Hematopoietic multipotent progenitor cell treated with erythropoietin and hydrocortisone succinate and interleukin-3 and kit ligand, for 15 days (in vitro differentiated cells): ENCODE measurements around the gene RAMP2.
"Not testable (repeated sequence)": the region's sequence is repeated elsewhere in the genome, so short reads cannot be mapped to it uniquely, and the experiment has no call there.

Experiments used
- DNase-seq: peaks from one replicate; pipeline ENCODE4 v3.0.0-alpha.2; 2015; ENCODE audit warnings: low spot score

The RAMP2 gene

DNA sequence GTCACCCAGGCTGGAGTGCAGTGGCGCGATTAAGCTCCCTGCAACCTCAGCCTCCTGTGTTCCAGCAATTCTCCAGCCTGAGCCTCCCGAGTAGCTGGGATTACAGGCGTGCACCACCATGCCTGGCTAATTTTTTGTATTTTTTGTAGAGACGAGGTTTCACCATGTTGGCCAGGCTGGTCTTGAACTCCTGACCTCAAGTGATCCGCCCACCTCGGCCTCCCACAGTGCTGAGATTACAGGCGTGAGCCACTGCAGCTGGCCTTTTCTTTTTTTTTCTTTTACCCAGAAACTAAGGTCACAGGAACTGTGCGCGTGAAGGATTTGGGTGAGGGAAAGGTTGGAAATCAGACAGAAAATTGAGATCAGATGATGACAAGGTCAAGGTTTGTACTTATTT, 8.9 kb downstream of the RAMP2 start:
- not testable (repeated sequence) for DNase-seq

DNA sequence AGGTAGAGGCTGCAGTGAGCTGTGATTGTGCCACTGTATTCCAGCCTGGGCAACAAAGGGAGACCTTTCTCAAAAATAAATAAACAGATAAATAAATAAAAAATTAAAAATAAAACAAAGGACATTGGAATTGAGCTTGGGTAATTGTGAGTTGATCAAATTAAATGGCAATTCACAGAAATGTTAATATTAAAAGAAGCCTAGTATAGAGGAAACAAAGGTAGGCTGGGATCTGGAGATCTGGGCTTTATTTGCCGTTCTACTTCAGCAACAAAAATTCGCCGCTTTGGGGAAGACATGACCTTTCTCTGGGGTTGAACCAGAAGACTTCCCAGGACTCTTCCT, 11.9 kb downstream of the RAMP2 start:
- DNase-seq: no peak

DNA sequence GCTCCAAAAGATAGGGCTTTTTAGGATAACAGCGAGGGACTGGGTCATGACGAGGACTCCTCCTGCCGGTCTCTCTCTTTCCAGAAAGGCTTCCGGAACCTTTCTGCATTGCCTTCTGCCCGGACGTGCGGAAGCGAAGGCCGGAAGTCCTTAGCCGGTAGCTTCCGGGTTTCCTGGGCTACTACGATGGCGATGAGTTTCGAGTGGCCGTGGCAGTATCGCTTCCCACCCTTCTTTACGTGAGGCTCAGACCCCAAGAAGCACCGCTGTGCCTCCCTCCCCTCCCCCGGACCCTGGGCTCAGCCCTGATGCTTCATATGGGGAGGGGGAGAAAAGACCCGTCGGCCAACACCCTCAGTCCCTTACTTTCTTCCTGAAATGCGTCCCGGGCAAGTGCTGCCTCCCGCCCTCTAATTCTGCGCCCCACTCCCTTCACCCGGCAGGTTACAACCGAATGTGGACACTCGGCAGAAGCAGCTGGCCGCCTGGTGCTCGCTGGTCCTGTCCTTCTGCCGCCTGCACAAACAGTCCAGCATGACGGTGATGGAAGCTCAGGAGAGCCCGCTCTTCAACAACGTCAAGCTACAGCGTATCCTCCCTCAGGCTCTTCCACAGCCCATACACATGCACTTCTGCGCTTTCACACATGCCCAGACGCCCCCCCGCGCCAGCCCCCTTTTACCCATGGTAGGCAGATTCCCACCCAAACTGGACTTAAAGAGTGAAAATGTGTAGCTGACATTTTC, 12.4 kb downstream of the RAMP2 start, which contains the start of gene VPS25:
Gene VPS25, plus strand, starts transcription at position 160 of the 746 bp plus-strand sequence. Its CDS starts 27 bp downstream, at position 187.
- peak; percentile 88 for DNase-seq

DNA sequence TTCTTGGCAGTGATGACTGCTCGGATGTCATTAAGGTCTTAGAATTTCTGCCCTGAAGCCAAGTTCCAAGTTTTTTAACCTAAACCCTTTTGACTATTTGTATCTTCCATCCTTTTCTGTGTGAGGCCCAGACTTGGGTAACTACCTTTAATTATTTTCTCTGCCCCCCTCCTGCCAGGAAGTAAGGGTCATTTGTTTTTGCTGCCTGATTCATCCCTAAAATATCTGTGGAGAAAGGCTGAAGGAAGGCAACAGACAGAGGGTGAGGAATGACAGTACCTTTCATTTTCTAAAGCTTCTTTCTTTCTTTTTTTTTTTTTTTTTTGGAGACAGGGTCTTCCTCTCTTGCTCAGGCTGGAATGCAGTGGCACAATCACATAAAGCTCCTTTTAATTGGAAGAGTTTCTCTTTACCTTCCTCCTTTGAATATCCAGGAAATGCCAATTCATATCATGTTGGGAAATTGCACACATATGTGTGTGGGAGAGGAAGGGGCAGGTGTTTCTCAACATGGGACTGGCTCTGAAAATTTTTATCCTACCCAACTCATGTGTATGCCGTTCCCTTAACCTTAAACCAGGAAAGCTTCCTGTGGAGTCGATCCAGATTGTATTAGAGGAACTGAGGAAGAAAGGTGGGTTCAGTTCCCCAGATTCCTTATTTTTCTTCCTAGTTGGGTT, 13.2 kb downstream of the RAMP2 start:
- DNase-seq: no peak

DNA sequence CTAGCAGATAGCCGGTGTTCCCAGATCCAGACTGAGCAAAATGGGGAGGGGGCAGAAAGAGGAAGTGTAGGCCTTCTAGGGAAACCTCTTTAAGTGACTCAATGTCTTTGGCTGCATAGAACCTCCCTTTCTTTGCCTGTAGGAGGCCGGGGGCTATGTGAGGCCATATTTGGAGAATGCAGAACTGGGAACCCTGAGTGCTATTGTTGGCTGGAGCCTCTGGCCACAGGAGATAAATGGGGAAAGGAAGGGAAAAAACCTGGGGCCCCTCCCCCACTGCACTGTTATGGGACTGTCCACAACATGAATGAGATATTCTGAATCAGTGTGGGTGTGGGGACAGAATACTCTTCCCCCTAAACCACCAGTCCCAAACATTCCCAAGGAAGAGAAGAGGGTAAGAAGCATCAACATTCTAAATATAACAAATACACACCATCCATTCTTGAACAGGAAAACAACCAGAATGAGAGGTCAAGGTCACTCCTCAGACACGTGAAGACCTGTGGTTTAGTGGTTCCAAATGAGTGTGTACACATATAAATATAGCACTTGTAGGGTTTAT, 14.6 kb downstream of the RAMP2 start:
- no peak for DNase-seq

DNA sequence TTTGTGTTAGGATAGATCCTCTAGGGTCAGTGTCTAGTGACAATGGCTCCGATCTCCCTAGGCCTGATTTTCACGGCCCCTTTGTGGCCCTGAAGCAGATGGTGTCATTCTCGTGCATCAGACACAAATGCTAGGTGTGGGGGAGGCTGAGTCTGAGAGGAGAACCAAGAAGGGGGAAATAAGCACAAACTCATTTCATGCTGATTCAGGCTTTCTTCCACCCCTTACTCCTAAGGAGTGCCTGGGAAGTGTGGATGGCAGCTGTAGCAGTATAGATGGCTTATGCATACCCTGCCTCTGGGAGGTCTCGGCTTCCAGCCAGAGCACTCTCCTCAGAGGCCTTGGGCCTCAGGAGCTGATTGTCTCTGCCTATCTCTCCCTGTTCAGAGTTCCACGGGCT, 17.5 kb downstream of the RAMP2 start:
- DNase-seq: no peak

DNA sequence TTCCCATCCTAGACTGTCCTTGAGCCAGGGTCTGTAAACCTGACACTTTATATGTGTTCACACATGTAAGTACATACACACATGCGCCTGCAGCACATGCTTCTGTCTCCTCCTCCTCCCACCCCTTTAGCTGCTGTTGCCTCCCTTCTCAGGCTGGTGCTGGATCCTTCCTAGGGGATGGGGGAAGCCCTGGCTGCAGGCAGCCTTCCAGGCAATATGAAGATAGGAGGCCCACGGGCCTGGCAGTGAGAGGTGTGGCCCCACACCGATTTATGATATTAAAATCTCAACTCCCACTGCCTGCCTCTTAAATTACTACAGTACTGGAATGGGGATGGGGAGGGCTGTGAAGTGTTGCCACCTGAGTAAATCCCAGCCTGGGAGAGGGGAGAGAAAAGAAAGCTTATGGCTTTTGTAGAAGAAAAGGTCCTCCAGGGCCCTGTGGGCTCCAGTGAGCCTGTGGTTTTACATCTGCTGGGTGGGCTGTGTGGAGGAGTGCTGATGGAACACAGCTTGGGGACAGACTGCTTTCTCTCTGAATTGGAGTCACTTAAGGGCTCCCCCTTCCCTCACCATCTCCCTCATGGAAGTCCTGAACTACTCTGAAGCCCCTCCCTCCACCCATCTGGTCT, 18.4 kb downstream of the RAMP2 start:
- no peak for DNase-seq

DNA sequence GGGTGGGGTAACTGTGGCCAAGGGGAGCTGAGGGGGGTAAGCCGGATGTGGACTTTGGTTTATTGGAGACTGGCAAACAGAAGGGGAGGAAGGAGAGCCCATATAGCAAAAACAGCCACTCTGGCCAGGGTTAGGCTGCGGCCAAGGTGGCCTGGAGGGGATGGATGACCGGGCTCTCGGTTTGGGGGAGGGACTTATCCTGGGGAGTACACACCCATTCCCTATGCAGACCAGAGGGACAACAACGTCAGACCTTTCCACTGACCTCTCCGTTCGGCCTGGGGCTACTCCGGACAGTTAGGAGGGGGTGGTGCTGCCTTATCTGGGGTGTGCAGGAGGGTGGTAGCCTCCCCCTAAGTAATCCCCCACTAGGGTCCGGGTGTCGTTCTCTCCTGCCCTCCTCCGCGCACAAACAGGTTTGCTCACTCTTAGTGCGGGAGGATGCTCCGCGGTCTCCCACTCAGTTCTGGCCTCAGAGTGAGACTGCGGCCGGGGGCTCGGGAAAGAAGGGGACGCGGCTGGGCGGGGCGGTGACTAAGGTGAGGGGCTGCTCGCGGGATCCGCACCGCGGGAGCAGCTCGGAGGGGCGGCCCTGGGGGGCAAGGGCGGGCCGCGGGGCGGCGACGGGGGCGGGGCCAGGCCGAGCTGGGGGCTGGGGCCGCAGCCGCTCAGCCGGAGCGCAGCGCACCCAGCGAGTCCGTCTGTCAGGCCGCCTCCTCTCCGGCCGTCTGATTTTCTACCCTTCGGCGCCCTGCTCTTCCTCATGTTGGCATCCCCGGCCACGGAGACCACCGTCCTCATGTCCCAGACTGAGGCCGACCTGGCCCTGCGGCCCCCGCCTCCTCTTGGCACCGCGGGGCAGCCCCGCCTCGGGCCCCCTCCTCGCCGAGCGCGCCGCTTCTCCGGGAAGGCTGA, 19.2 kb downstream of the RAMP2 start, which contains the start of gene WNK4:
Gene WNK4, plus strand, starts transcription at position 675 of the 915 bp plus-strand sequence. Its CDS starts 89 bp downstream, at position 764.
- no peak for DNase-seq

DNA sequence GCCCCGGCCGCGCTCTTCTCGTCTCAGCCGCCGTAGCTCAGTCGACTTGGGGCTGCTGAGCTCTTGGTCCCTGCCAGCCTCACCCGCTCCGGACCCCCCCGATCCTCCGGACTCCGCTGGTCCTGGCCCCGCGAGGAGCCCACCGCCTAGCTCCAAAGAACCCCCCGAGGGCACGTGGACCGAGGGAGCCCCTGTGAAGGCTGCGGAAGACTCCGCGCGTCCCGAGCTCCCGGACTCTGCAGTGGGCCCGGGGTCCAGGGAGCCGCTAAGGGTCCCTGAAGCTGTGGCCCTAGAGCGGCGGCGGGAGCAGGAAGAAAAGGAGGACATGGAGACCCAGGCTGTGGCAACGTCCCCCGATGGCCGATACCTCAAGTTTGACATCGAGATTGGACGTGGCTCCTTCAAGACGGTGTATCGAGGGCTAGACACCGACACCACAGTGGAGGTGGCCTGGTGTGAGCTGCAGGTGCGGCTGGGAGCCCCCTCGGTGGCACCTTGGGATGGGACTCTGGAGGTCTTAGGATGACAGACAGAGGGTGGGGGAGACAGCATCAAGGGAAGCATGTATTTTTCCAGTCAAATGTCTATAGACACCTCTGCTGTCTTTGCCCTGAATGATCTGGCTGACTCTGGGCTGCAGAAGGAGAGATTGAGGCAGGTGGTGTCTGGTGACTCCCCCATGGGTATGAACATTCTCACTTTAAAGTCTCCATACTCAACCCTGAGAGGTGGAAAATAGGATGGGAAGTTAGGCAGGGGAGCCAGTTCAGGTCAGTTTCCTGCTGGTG, 20.0 kb downstream of the RAMP2 start:
- DNase-seq: no peak

DNA sequence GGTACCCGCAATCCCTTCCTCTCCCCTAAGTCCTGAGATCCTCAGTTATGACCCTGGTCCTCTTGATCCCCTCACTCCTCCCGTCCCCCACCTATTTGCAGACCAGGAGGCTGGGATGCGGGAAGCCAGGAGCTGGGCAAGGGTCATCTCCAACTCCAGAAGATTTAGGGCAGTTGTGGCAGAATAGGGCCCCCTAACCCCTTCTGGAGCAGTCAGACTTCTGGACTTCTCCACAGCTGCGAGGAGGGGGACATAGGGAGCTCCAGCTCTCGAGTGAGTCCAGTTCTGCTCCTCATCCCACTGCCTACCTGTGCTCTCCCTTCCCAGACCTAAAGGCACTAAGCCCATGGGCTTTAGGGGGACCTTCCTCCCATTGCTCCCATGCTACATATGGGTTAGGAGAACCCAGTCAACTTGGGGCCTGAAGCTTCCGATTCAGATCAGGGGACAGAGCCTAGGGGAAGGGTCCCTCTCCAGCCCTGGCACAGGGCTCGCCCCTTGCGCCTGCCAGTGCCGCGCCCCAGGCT, 20.7 kb downstream of the RAMP2 start:
- no peak for DNase-seq

DNA sequence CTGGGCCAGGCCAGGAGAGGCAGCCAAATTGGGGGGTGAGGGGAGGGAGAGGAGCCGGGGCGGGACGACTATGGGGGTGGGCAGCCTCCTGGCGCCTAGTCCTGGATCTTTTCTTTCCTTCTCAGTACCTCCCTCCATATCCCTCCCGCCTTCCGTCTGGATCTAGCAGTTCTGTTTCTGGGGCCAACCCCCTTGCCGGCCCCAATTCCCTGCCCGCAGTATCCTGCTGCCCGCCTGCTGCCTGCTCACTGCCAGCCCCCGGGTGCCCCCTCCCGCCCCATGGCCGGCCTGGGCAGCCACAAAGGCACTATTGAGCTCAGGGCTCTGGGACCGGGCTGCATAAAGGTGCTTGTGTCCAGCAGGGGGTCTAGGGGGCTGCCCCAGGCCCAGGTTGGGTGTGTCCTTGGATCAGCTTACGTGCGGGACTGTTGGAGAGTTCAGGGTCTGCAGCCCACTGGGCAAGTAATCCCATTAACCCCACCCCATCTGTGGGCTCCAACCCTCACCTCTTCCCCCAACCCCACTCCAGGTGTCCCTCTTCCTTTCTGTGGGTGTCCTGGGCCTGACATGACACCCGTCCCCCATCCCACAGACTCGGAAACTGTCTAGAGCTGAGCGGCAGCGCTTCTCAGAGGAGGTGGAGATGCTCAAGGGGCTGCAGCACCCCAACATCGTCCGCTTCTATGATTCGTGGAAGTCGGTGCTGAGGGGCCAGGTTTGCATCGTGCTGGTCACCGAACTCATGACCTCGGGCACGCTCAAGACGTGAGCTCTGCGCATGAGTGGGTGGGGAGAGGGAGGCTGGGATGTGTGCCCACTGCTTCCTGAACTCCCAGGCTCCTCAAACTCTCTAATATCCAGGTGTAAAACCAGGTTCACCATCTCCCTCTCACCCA, 21.4 kb downstream of the RAMP2 start:
- DNase-seq: no peak

DNA sequence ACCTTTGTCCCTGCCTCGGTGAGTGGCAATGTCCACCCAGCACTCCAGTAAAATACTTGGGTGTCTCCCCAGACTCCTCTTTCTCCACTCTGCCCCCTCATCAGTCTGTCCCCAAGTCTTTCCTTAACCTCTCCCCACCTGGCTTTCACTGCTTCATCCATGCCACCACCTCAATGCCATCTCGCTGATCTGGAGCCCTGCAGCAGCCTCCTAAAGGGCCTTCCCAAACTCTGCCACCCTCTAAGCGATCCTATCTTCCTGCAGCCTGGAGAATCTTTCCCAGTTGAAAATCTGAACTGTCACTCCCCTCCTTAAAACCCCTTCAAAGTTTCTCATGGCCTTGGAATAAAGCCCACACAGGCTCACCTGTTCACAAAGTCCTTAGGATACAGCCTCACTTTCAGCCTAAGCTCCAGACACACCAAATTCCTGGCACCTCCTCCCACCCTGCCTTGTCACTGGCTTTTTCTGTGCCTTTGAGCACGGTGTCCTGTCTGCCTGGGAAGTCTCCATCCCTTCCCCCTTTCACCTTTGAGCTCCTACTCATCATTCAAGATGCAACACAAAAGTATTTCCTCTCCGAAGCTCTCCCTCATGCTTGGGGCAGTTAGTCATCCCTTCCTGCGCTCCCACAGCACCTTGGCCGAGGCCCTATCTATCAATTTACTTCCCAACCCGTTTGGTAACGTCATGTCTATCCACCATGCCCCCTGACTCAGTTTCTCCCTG, 22.2 kb downstream of the RAMP2 start:
- DNase-seq: no peak

DNA sequence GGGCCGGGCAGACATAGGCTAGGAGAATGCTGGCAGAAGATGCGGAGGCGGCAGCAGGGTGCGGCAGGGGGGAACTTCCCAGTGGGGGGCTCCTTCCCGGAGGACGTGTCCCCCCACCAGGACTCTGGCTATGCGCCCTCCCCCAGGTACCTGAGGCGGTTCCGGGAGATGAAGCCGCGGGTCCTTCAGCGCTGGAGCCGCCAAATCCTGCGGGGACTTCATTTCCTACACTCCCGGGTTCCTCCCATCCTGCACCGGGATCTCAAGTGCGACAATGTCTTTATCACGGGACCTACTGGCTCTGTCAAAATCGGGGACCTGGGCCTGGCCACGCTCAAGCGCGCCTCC, 22.7 kb downstream of the RAMP2 start:
- DNase-seq: no peak

DNA sequence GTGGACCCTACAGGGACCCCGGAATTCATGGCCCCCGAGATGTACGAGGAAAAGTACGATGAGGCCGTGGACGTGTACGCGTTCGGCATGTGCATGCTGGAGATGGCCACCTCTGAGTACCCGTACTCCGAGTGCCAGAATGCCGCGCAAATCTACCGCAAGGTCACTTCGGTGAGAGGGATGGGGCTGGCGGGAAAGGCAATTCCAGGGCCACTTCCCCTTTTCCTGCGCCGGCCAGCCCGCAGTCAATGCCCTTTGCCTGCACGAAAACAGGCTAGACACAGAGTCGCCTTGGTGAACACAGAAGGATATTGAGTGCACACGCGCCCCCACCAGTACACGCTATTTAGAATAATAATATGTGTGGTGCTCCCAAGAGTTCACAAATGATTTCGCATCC, 23.4 kb downstream of the RAMP2 start:
- no peak for DNase-seq

DNA sequence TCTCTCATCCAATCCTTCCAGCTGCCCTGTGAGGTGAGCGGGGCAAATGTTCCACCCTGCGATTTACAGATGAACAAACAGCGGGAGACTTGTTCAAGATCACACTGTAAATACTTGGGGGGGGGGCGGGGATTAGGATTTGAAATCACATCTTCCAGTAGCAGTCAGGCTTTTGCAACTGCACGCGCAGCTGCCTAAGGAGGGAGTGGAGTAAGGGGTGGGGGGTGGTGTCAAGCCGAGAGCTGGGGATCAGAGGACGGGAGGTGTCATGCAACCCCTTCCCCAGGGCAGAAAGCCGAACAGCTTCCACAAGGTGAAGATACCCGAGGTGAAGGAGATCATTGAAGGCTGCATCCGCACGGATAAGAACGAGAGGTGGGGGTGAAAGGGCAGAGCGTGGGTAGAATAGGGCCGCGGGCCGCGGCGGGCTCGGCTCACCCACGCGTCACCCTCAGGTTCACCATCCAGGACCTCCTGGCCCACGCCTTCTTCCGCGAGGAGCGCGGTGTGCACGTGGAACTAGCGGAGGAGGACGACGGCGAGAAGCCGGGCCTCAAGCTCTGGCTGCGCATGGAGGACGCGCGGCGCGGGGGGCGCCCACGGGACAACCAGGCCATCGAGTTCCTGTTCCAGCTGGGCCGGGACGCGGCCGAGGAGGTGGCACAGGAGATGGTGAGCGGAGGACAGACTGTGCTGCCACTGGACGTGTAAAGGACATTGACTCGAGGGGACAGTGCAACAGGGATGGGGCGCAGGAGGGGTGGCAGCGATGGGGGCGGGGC, 24.0 kb downstream of the RAMP2 start:
- DNase-seq: no peak

DNA sequence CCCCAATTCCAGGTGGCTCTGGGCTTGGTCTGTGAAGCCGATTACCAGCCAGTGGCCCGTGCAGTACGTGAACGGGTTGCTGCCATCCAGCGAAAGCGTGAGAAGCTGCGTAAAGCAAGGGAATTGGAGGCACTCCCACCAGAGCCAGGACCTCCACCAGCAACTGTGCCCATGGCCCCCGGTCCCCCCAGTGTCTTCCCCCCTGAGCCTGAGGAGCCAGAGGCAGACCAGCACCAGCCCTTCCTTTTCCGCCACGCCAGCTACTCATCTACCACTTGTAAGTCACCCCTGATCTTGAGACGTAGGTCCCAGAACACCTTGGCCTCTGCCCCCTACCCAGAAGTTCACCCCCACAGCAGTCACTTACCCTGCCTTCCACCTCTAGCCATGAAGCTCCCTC, 26.2 kb downstream of the RAMP2 start:
- no peak for DNase-seq

DNA sequence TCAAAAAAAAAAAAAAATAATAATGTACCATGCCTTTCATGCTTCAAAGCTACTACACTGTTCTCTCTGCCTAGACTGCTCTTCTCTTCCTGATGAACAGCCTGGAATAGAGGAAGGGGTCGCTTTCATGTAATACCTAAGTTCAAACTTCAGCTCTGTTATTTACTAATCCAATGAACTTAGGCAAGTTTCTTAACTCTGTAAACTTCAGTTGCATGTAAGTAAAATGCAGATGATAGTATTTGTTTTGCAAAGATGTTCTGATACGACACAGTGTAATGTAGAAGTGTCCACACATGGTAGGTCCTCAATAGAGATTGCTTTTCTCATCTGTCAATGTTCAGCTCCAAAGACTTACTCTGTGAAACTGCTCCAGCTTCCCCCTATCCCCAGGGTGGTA, 30.9 kb downstream of the RAMP2 start:
- DNase-seq: no peak

DNA sequence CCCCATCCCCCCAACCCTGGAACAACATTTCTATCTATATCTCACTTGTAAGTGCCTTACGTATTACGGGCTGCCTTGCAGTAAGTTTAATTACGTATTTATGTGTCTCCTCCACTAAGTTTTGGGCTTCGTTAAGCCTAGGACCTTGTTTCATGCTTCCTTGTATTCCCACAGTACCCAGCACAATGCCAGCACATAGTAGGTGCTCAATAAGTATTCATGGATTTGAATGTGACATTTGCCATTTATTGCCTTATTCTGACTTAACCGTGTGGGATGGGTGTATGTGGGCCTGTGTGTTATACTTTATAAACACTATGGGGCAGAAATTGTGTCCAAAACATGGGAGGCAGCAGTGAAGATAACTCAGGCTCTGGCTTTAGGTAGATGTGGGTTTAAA, 31.5 kb downstream of the RAMP2 start:
- DNase-seq: no peak
